ENCODE measurements around the gene SULF2.

SULF2 gene

DNA sequence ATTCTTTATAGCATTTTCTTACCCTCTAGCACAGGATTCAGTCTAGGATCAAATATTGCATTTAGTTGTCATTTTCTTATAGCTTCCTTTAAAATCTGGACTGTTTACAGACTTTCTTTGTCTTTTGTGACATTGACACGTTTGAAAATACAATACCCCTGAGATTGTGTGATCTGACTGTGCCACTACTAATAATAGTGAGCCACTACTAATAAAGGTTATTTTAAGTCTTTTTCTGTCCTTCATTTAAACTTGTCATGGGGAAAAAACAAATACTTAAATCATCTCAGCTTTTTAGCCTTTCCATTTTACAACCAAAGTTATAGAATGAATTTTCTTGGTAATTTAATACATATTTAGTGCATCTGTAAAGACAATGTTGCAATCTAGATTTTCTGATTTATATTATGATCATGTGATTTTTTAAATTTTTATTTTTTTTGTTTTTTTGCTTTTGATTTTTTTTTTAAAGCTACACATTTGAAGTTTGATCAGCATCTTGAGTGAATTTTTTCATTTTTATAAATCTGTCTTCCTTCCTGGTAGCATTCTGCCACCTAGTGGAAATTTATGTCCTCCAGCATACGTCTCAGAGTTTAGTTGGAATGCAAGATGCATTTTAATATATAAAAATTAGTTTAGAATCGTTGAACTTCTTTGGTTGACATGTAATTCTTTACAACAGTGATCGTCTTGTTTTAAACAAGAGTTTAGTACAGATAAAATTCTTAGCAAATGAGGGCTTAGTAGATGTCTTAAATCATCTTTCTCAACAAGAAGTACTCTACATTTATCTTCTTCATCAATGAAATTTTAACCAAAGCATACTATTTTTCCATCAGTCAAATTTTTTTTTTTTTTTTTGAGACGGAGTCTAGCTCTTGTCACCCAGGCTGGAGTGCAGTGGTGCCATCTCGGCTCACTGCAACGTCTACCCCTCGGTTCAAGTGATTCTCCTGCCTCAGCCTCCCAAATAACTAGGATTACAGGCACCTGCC is 164.2 kb downstream of the SULF2 start:
- Histone ChIP-seq H3K79me2 (peaks cover 3% of the 10 kb centered on the region), H3K4me2 (ENCODE audit: low read length) (no peak overlapping the region), H2AFZ (no peak overlapping the region), H3K27ac (no peak overlapping the region), H3K27me3 (ENCODE audit: control insufficient read depth, insufficient read depth, low read length) (no peaks in the 10 kb centered on the region), H3K4me3 (ENCODE audit: low read depth, low read length) (no peak overlapping the region), H3K9me3 (ENCODE audit: control insufficient read depth, low read length) (no peaks in the 10 kb centered on the region), H3K9ac (no peak overlapping the region), H3K4me1 (no peaks in the 10 kb centered on the region), H3K36me3 (ENCODE audit: control insufficient read depth, insufficient read depth, low read length) (no peaks in the 10 kb centered on the region)
- TF ChIP-seq, protein P1, sequence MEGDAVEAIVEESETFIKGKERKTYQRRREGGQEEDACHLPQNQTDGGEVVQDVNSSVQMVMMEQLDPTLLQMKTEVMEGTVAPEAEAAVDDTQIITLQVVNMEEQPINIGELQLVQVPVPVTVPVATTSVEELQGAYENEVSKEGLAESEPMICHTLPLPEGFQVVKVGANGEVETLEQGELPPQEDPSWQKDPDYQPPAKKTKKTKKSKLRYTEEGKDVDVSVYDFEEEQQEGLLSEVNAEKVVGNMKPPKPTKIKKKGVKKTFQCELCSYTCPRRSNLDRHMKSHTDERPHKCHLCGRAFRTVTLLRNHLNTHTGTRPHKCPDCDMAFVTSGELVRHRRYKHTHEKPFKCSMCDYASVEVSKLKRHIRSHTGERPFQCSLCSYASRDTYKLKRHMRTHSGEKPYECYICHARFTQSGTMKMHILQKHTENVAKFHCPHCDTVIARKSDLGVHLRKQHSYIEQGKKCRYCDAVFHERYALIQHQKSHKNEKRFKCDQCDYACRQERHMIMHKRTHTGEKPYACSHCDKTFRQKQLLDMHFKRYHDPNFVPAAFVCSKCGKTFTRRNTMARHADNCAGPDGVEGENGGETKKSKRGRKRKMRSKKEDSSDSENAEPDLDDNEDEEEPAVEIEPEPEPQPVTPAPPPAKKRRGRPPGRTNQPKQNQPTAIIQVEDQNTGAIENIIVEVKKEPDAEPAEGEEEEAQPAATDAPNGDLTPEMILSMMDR (IDR thresholded peaks at IDR 0.05): peak; percentile 92

DNA sequence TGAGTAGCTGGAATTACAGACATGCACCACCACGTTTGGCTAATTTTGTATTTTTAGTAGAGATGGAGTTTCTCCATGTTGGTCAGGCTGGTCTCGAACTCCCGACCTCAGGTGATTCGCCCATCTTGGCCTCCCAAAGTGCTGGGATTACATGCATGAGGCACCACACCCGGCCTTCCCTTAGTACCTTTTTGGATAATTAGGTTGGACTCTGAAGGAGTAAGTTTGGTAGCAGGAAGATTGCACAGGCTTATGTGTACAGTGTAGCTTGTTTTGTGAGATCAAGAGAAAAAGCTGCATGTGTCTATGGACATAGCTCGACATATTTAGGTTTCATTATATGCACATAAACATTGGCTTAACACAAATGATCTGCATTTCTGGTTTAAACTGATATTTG is 166.8 kb downstream of the SULF2 start:
- no peaks in the 10 kb centered on the region for H3K36me3 ChIP-seq (ENCODE audit: control insufficient read depth, insufficient read depth, low read length)
- no peaks in the 10 kb centered on the region for H3K27me3 ChIP-seq (ENCODE audit: control insufficient read depth, insufficient read depth, low read length)
- H3K4me3 ChIP-seq (ENCODE audit: low read depth, low read length): no peak overlapping the region
- H3K79me2 ChIP-seq: peaks cover 7% of the 10 kb centered on the region
- TF ChIP-seq, protein P1 (IDR thresholded peaks at IDR 0.05): no peak
- no peak overlapping the region for H3K4me2 ChIP-seq (ENCODE audit: low read length)
- H3K9me3 ChIP-seq (ENCODE audit: control insufficient read depth, low read length): no peaks in the 10 kb centered on the region
- no peak overlapping the region for H3K27ac ChIP-seq
- H3K9ac ChIP-seq: no peak overlapping the region
- peaks cover 6% of the 10 kb centered on the region for H3K4me1 ChIP-seq
- no peak overlapping the region for H2AFZ ChIP-seq

DNA sequence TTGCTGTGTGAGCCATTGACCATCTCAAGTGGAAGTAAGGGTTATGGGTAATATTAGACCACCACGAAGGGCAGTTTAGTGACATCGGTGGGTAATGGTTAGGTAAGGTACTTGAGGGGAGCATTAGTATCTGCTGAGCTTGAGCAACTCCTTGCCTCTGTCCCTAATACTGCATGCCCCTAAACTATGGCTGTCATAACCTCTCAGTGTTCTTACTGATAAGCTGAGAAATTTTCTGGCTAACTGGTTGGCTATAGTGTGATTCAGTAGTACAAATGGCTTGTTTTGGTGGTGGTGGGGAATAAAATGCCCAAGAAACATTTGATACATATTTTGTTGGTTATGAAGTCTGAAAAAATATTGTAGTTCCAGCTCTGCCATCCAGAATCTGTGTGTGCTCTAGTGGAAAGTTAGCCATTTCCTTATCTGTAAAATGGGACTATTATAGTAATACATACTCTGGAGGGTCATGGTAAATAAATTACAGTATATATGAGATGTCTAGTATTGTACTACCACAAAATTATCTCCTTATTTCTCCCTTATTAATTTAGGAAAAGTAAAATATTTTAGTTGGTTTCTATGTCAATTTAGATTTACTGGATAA is 170.5 kb downstream of the SULF2 start:
- H3K79me2 ChIP-seq: peaks cover 12% of the 10 kb centered on the region
- no peak overlapping the region for H3K27ac ChIP-seq
- H3K4me1 ChIP-seq: peaks cover 6% of the 10 kb centered on the region
- TF ChIP-seq, protein P1 (IDR thresholded peaks at IDR 0.05): no peak
- H3K4me2 ChIP-seq (ENCODE audit: low read length): no peak overlapping the region
- no peak overlapping the region for H3K9ac ChIP-seq
- no peaks in the 10 kb centered on the region for H3K27me3 ChIP-seq (ENCODE audit: control insufficient read depth, insufficient read depth, low read length)
- H3K4me3 ChIP-seq (ENCODE audit: low read depth, low read length): no peak overlapping the region
- no peaks in the 10 kb centered on the region for H3K36me3 ChIP-seq (ENCODE audit: control insufficient read depth, insufficient read depth, low read length)
- H2AFZ ChIP-seq: no peak overlapping the region
- H3K9me3 ChIP-seq (ENCODE audit: control insufficient read depth, low read length): no peaks in the 10 kb centered on the region

DNA sequence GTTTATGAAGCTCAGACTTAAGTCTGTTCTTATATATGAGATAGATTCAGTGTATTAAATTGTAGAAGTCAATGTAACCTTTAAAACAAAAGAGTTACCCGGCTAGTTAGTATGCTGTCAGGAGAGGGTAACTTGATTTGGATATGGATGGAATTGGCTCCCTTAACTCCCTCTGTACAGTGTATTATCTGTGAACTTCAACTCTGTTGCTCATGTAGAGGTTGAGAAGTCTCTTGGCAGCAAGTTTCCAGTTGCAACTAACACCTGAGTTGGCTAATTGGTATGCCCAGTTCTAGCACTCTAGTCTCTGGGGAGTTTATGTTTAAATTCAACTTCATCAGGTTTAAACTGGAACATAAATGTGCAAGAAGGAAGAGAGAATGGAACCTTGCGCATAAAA is 172.6 kb downstream of the SULF2 start:
- Histone ChIP-seq H3K4me3 (ENCODE audit: low read depth, low read length) (no peak overlapping the region), H3K27ac (no peak overlapping the region), H3K4me2 (ENCODE audit: low read length) (no peak overlapping the region), H3K27me3 (ENCODE audit: control insufficient read depth, insufficient read depth, low read length) (no peaks in the 10 kb centered on the region), H3K9me3 (ENCODE audit: control insufficient read depth, low read length) (no peaks in the 10 kb centered on the region), H3K9ac (no peak overlapping the region), H3K36me3 (ENCODE audit: control insufficient read depth, insufficient read depth, low read length) (no peaks in the 10 kb centered on the region), H3K4me1 (peaks cover 6% of the 10 kb centered on the region), H2AFZ (no peak overlapping the region), H3K79me2 (peaks cover 12% of the 10 kb centered on the region)
- TF ChIP-seq, protein P1 (IDR thresholded peaks at IDR 0.05): no peak

Data from parathyroid adenoma (tissue), 2 donors.